MCF 10A (cell line): Measurements from ENCODE around the gene SMCHD1. TPM values are rescaled to one million over a fixed set of nuclear protein-coding genes. Genes with fewer than 3 reads are reported as not detected.
A peak's percentile ranks its signal among the peaks of the same experiment; 100 is the strongest.

ENCODE experiments used
- BruUV-seq: library from RNA; stranded (reverse); fragments of 400-500 nt; replicated peaks from 2 replicates; lab custom pipeline; 2021; lab: Mats Ljungman, UMichigan
- CTCF ChIA-PET: fragments of 300-600 bp; sonication (Branson Sonifier 250); formaldehyde crosslinking; extraction: SDS; loops from one replicate; lab custom pipeline; 2021; ENCODE audit warnings: antibody characterized with exemption, inconsistent platforms; lab: Yijun Ruan, JAX
- POLR2A ChIA-PET: fragments of 300-600, 350-650 bp; sonication (Branson Sonifier 250); formaldehyde crosslinking; extraction: SDS; loops from one replicate; lab custom pipeline; 2020; ENCODE audit warnings: antibody characterized with exemption, inconsistent platforms; lab: Yijun Ruan, JAX
- DNase-seq: peaks from one replicate; pipeline ENCODE4 v3.0.0-alpha.2; 2018; ENCODE audit not compliant: unreplicated experiment
- H3K27ac Mint-ChIP-seq: one replicate; pipeline ENCODE4 v1.8.0; 2022; ENCODE audit warnings: mild to moderate bottlenecking, low read depth, mixed read lengths; ENCODE audit not compliant: unreplicated experiment
- H3K27me3 Mint-ChIP-seq: one replicate; pipeline ENCODE4 v1.8.0; 2022; ENCODE audit warnings: mixed read lengths; ENCODE audit not compliant: insufficient read depth, unreplicated experiment
- H3K36me3 Mint-ChIP-seq: one replicate; pipeline ENCODE4 v1.8.0; 2022; ENCODE audit warnings: mild to moderate bottlenecking, moderate library complexity, mixed read lengths; ENCODE audit not compliant: insufficient read depth, unreplicated experiment
- H3K4me1 Mint-ChIP-seq: one replicate; pipeline ENCODE4 v1.8.0; 2022; ENCODE audit warnings: mixed read lengths; ENCODE audit not compliant: insufficient read depth, unreplicated experiment
- H3K4me3 Mint-ChIP-seq: one replicate; pipeline ENCODE4 v1.8.0; 2022; ENCODE audit warnings: mild to moderate bottlenecking, moderate library complexity, mixed read lengths; ENCODE audit not compliant: unreplicated experiment
- H3K9me3 Mint-ChIP-seq: one replicate; pipeline ENCODE4 v1.8.0; 2022; ENCODE audit warnings: mixed read lengths; ENCODE audit not compliant: unreplicated experiment
- intact Hi-C: fragments of 100-400 bp; cut with micrococcal nuclease; formaldehyde crosslinking; loops from 2 replicates; pipeline ENCODE4 v1.14.1; 2022
- total RNA-seq: library from RNA; stranded (reverse); gene quantifications from 2 replicates; pipeline ENCODE4 v1.2.3, GENCODE V29; 2022
- TF ChIP-seq, protein P1 (sequence below): fragments of 200-600 bp; IDR thresholded peaks from one replicate; pipeline ENCODE4 v1.8.0; 2022; ENCODE audit warnings: antibody characterized with exemption, mild to moderate bottlenecking; ENCODE audit not compliant: unreplicated experiment

SMCHD1 gene
- total RNA-seq, 1 experiment from 2014 or later = 50.7 TPM

DNA sequence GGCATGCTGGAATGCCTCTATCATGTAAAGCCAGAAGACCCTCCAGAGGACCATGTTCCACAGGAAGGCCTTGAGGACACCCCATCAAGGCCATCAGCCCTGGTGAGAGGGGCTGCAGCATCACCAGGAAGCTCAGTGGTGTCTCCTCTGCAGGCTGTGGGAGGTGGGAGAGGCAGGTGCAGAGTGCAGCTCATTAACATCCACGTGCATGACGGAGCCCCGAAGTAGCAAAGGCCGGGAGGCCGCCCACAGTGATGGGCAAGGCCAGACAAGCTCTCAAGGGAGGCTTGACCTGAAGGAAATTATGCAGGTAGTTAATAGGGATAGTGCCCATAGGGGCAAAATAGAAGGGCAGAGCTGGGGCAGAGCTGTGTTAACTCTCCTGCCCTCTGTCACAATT is 30.3 kb upstream of the SMCHD1 start:
- DNase-seq = no peak
- no peaks in the 10 kb centered on the region for H3K27me3 Mint-ChIP-seq
- H3K4me1 Mint-ChIP-seq = no peaks in the 10 kb centered on the region
- TF ChIP-seq, protein P1, sequence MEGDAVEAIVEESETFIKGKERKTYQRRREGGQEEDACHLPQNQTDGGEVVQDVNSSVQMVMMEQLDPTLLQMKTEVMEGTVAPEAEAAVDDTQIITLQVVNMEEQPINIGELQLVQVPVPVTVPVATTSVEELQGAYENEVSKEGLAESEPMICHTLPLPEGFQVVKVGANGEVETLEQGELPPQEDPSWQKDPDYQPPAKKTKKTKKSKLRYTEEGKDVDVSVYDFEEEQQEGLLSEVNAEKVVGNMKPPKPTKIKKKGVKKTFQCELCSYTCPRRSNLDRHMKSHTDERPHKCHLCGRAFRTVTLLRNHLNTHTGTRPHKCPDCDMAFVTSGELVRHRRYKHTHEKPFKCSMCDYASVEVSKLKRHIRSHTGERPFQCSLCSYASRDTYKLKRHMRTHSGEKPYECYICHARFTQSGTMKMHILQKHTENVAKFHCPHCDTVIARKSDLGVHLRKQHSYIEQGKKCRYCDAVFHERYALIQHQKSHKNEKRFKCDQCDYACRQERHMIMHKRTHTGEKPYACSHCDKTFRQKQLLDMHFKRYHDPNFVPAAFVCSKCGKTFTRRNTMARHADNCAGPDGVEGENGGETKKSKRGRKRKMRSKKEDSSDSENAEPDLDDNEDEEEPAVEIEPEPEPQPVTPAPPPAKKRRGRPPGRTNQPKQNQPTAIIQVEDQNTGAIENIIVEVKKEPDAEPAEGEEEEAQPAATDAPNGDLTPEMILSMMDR = no peak
- intact Hi-C loops = no loop called here
- no peak overlapping the region for H3K4me3 Mint-ChIP-seq
- no peaks in the 10 kb centered on the region for H3K9me3 Mint-ChIP-seq
- no TSS peak for BruUV-seq
- ChIA-PET CTCF (interaction anchor here (0.6 kb wide), 1 partner anchor 84 kb away, joined by 3 read pairs; no protein-coding TSS in a partner anchor), POLR2A (interaction anchor here (0.7 to 1.1 kb wide), 2 partner anchors 31 to 51 kb away, joined by 3 read pairs; no protein-coding TSS in a partner anchor)
- no peaks in the 10 kb centered on the region for H3K36me3 Mint-ChIP-seq
- no peak overlapping the region for H3K27ac Mint-ChIP-seq

DNA sequence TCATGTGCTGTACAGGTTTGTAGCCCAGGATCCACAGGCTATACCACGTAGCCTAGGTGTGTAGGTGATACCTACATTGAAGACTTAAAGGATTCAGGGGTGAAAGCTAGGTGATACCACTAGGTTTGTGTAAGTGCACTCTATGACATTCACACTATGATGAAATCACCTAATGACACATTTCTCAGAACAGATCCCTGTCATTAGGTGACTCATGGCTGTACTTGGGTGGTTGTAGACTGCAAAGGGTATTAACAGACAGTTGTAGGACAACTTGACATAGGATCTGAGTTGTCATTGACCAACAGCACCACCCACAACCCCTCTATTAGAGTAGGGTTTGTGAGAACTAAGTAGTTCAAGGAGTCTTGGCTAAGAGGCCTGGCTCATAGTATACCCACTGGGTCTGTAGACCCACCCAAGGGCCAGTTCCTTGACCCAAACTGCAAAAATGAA is 27.7 kb upstream of the SMCHD1 start:
- no peak overlapping the region for H3K27ac Mint-ChIP-seq
- CTCF ChIA-PET = interaction anchor here (0.9 kb wide), 1 partner anchor 26 kb away, joined by 3 read pairs; no protein-coding TSS in a partner anchor

DNA sequence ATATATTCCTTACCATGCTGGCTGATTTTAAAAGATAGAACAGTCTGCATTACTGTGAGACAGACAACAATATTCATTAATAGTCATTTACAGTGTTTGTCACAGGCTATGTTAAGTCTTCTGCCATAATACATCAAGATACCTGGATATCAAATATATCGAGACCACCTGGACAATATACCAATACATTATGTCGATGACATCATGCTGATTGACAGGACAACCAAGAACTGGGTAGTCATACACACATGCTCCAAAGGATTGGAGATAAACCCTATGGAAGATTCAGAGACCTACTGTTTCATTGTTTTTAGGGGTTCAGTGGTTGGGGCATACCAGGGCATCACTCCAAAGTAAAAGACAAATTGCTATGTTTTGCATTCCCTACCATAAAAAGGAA is 26.5 kb upstream of the SMCHD1 start:
- no peak overlapping the region for H3K27ac Mint-ChIP-seq
- intact Hi-C loops = no loop called here
- TF ChIP-seq, protein P1 = no peak
- H3K9me3 Mint-ChIP-seq = no peaks in the 10 kb centered on the region
- H3K27me3 Mint-ChIP-seq = no peaks in the 10 kb centered on the region
- no peak overlapping the region for H3K4me3 Mint-ChIP-seq
- ChIA-PET POLR2A (no interaction called here), CTCF (interaction anchor here (0.6 kb wide), 1 partner anchor 336 kb away, joined by 3 read pairs; no protein-coding TSS in a partner anchor)
- no peaks in the 10 kb centered on the region for H3K4me1 Mint-ChIP-seq
- BruUV-seq = no TSS peak
- no peak for DNase-seq
- no peaks in the 10 kb centered on the region for H3K36me3 Mint-ChIP-seq

More for the DNA sequence above, 27.7 kb upstream of the SMCHD1 start:
- no TSS peak for BruUV-seq
- POLR2A ChIA-PET = interaction anchor here (1.0 to 1.6 kb wide), 2 partner anchors 22 to 54 kb away, joined by 4 to 5 read pairs; no protein-coding TSS in a partner anchor
- intact Hi-C loops = no loop called here
- no peaks in the 10 kb centered on the region for H3K4me1 Mint-ChIP-seq
- no peaks in the 10 kb centered on the region for H3K9me3 Mint-ChIP-seq
- DNase-seq = peak; percentile 70
- no peaks in the 10 kb centered on the region for H3K36me3 Mint-ChIP-seq
- TF ChIP-seq, protein P1 = no peak
- H3K4me3 Mint-ChIP-seq = no peak overlapping the region
- H3K27me3 Mint-ChIP-seq = no peaks in the 10 kb centered on the region

DNA sequence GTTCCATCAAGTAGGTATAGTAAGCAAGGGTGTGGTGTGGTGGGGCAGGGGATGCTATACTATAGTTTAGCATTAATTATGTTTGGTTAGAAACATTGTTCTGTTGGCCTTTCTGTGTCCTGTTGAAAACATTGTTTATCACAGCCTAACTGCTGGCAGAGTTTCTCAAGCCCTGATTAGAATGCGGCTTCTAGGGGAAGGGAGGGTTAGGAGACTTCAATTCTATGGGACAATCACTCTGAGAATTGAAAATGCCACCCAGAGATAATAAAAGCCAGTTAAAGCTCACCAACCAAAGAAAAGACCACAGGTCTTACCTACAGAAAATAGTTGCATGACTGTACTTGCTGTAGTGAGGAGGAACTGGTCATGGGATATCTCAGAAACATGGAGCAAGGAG is 19.9 kb upstream of the SMCHD1 start:
- Mint-ChIP-seq H3K27ac (no peak overlapping the region), H3K4me1 (peaks cover 17% of the 10 kb centered on the region), H3K4me3 (no peak overlapping the region), H3K36me3 (no peaks in the 10 kb centered on the region), H3K27me3 (no peaks in the 10 kb centered on the region), H3K9me3 (no peaks in the 10 kb centered on the region)
- intact Hi-C loops = no loop called here
- no peak for DNase-seq
- BruUV-seq = no TSS peak
- CTCF ChIA-PET = interaction anchor here (0.7 kb wide), 1 partner anchor 9 kb away, joined by 4 read pairs; no protein-coding TSS in a partner anchor
- TF ChIP-seq, protein P1 = no peak
- POLR2A ChIA-PET = no interaction called here
